Activated CD4-positive, alpha-beta T cell treated with anti-CD3 and anti-CD28 coated beads for 1 hour (primary cell): ENCODE measurements around the gene HSPA9.

Experiments used
- DNase-seq: peaks from one replicate; pipeline ENCODE4 v3.0.0-alpha.2; 2020

The HSPA9 gene

GRCh38 chr5:138557677-138558076, 17.5 kb downstream of the HSPA9 start:
- DNase-seq: no peak

- no peak for DNase-seq
Observed at GRCh38 chr5:138554143-138554542, 21.1 kb downstream of the HSPA9 start.

GRCh38 chr5:138553437-138554095, 21.6 kb downstream of the HSPA9 start:
- DNase-seq: no peak

- no peak for DNase-seq
Observed at GRCh38 chr5:138552657-138553056, 22.5 kb downstream of the HSPA9 start.

- DNase-seq: no peak
Observed at GRCh38 chr5:138549414-138549813, 25.8 kb downstream of the HSPA9 start.

GRCh38 chr5:138545919-138546562, 29.2 kb downstream of the HSPA9 start:
- no peak for DNase-seq

- DNase-seq: no peak
Observed at GRCh38 chr5:138544181-138545134, 30.7 kb downstream of the HSPA9 start.

GRCh38 chr5:138543730-138544104, 31.5 kb downstream of the HSPA9 start:
- DNase-seq: no peak

GRCh38 chr5:138542956-138543729, 32.1 kb downstream of the HSPA9 start, which contains the start of gene ETF1:
Gene ETF1, minus strand, starts transcription at chr5:138543236. Its CDS starts 318 bp downstream, at chr5:138542918.
- peak; percentile 100 for DNase-seq

GRCh38 chr5:138542180-138542955, 32.8 kb downstream of the HSPA9 start:
- no peak for DNase-seq

GRCh38 chr5:138541511-138542179, 33.6 kb downstream of the HSPA9 start:
- DNase-seq: no peak

- no peak for DNase-seq
Observed at GRCh38 chr5:138539791-138540190, 35.4 kb downstream of the HSPA9 start.

- no peak for DNase-seq
Observed at GRCh38 chr5:138538943-138539627, 36.1 kb downstream of the HSPA9 start.

- DNase-seq: no peak
Observed at GRCh38 chr5:138536665-138537315, 38.4 kb downstream of the HSPA9 start.

- no peak for DNase-seq
Observed at GRCh38 chr5:138536215-138536614, 39.0 kb downstream of the HSPA9 start.

- DNase-seq: no peak
Observed at GRCh38 chr5:138533973-138534941, 40.9 kb downstream of the HSPA9 start.

- no peak for DNase-seq
Observed at GRCh38 chr5:138529812-138530211, 45.4 kb downstream of the HSPA9 start.

- no peak for DNase-seq
Observed at GRCh38 chr5:138528744-138529469, 46.3 kb downstream of the HSPA9 start.
